ENCODE data around the gene IPMK. TPM values are rescaled to one million over a fixed set of nuclear protein-coding genes. Genes with fewer than 3 reads are reported as not detected.

IPMK gene
- total RNA-seq, 1 experiment from 2014 or later = 4.4 TPM

Other genes starting within 250 kb of the IPMK start
- gene CISD1, start 1.3 kb upstream of the IPMK start, total RNA-seq (2014; rRNA removed; shearing (Covaris generic)) = 41.5 and 43.6 TPM in 2 replicates
- gene UBE2D1, start 67.1 kb upstream of the IPMK start, total RNA-seq (2014; rRNA removed; shearing (Covaris generic)) = 13.1 and 13.8 TPM in 2 replicates
- gene TFAM, start 117.5 kb upstream of the IPMK start, total RNA-seq (2014; rRNA removed; shearing (Covaris generic)) = 54.8 and 72.5 TPM in 2 replicates
- 7.2 and 8.3 TPM in 2 replicates for gene BICC1, start 245.0 kb upstream of the IPMK start, total RNA-seq (2014; rRNA removed; shearing (Covaris generic))

Measured in SK-MEL-5 (cell line).